Muscle of arm (tissue), 12 donors: ENCODE measurements around the gene SPOUT1. TPM values are rescaled to one million over a fixed set of nuclear protein-coding genes. Genes with fewer than 3 reads are reported as not detected.
"Not testable (repeated sequence)": the region's sequence is repeated elsewhere in the genome, so short reads cannot be mapped to it uniquely, and the experiment has no call there.

Experiments used
- DNase-seq: peaks from one replicate; pipeline ENCODE4 v3.0.0-alpha.2; 2013
- polyA plus RNA-seq, 12 donors: library from polyadenylated mRNA; unstranded; fragments of 120-200 nt; gene quantifications; one replicate each; pipeline ENCODE4 v1.2.1, GENCODE V29; 2013; ENCODE audit not compliant: insufficient read length in 12 of 12

Gene SPOUT1
- polyA plus RNA-seq, 12 donors, result 18.4 to 29.3 (median 26.7) TPM; not detected in 1

GRCh38 chr9:128818839-128819715 is 10.5 kb downstream of the SPOUT1 start:
- DNase-seq, result peak; percentile 23

- peak; percentile 99 for DNase-seq
Observed at GRCh38 chr9:128818099-128818838, 11.3 kb downstream of the SPOUT1 start, which contains the start of gene ENDOG. ENDOG (plus strand) TSS chr9:128818500; CDS start chr9:128818685, 185 bp downstream.

DNA sequence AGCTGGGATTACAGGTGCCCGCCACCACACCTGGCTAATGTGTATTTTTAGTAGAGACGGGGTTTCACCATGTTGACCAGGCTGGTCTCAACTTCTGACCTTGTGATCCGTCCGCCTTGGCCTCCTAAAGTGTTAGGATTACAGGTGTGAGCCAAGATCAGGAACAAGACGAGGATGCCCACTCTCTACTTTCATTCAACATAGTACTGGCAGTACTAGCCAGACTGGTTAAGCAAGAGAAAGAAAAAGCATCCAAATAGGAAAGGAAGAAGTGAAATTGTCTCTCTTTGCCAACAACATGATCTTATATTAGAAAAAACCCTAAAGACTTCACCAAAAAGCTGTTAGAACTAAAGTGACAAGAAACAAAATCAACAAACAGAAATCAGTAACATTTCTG is 18.7 kb downstream of the SPOUT1 start:
- no peak for DNase-seq

- no peak for DNase-seq
Observed at GRCh38 chr9:128809831-128810230, 19.8 kb downstream of the SPOUT1 start.

DNA sequence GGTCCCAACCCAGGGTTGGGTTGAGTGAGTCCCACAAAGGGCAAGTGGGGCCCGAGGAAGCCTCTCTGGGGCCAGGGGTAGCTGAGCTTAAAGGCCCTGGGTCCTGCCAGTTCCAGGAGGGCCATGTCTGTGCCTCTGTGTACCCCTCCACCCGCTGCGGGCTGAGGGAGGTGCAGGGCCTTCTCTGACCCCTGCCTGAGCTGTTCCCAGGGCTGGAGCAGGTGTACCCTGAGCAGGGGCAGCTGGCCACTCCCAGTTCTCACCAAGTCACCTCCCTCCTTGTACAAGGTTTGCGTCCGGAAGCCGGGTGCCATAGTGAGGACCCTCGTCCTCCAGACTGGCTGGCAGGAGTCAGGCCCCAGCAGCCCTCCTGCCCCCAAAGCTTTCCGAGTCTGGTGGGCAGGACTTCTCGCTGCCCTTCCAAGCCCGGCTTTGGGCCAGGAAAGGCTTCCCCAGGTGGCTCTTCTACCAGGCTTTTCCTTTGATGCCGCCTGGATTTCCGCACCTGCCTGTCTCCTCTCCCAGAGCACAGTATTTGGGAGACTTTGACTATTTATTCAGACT is 20.5 kb downstream of the SPOUT1 start:
- DNase-seq, result no peak

GRCh38 chr9:128808543-128808942 is 21.1 kb downstream of the SPOUT1 start:
- no peak for DNase-seq

- DNase-seq, result no peak
Observed at GRCh38 chr9:128807827-128808226, 21.8 kb downstream of the SPOUT1 start.

GRCh38 chr9:128805661-128806060 is 23.9 kb downstream of the SPOUT1 start:
- no peak for DNase-seq

GRCh38 chr9:128802482-128802881 is 27.1 kb downstream of the SPOUT1 start:
- no peak for DNase-seq

GRCh38 chr9:128800061-128800460 is 29.5 kb downstream of the SPOUT1 start:
- no peak for DNase-seq

DNA sequence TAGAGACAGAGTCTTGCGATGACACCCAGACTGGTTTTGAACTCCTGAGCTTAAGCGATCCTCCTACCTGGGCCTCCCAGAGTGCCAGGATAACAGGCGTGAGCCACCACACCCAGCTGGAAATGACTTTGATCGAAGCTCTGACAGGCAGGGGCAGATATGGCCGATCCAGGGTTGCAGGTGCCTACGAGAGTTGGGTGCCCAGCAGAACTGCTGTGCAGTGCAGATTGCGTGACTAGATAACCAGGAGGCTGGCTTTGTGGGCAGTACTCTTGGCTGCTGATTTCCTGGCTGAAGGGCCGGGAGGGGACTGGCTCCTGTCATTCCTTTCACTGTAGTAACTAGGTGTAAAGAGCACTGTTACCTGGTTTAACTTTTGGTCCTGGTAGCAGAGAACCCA is 30.7 kb downstream of the SPOUT1 start:
- no peak for DNase-seq

- not testable (repeated sequence) for DNase-seq
Observed at GRCh38 chr9:128794961-128795360, 34.6 kb downstream of the SPOUT1 start.

- no peak for DNase-seq
Observed at GRCh38 chr9:128792978-128793686, 36.5 kb downstream of the SPOUT1 start.

GRCh38 chr9:128792134-128792533 is 37.5 kb downstream of the SPOUT1 start:
- no peak for DNase-seq

DNA sequence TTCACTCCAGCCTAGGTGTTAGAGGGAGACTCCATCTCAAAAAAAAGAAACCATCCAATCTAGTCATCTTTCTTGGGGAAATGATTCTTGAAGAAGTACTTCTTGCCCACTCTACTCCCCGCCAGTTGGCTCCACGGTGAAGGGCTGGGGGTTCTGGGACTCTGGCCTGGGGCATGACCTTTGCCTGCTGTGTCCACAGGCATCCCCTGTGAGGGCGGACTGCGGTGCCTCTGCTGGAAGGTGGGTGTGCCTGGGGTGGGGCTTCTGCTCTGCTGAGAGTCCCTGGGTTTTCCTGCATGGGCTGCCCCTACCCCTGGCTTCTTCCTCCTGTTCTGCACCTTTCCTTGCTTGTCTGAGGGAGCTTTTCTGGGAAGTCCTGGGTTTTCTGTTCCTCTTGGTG is 39.1 kb downstream of the SPOUT1 start:
- no peak for DNase-seq

DNA sequence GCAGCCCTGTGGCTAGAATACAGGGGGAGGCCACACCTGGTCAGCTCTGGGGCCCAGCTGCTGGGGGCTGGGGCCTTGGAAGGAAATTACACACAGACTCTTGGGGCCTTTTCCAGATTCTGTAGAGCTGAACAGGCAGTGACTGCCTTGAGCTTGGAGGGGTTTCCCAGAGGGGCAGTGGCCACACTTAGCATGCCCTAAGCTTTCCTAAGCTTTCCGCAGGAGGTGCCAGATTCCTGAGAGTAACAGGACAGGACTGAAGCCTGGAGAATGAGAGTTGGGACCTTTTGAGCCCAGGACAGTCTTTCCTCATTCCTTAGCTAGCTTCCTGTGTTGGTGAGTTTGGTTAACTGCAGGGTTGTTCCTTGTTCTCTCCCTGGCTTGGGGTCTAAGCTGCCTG is 41.1 kb downstream of the SPOUT1 start:
- DNase-seq, result no peak

DNA sequence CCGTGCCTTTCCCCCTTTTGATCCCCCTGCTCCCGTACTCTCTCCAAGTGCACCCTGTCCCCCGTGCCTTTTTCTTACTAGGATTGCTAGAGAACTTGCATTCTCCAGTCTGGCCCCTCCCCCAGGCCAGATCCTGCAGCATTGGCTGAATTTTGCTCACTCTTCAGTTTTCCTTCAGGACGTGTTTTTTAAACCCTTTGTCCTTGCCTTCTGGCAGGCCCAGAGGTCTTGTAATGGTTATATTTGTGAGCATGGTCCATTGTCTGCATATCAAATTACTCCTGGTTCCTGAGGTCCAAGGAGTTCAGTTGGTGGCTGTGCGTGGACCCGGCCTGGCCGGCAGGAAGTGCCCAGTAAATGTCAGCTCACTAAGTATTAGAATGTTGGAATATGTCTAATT is 41.9 kb downstream of the SPOUT1 start:
- DNase-seq, result no peak

- DNase-seq, result peak; percentile 72
Observed at GRCh38 chr9:128786681-128787601, 42.7 kb downstream of the SPOUT1 start, which contains the start of gene TBC1D13. TBC1D13 (plus strand) TSS chr9:128787253; CDS start chr9:128787354, 101 bp downstream.

DNA sequence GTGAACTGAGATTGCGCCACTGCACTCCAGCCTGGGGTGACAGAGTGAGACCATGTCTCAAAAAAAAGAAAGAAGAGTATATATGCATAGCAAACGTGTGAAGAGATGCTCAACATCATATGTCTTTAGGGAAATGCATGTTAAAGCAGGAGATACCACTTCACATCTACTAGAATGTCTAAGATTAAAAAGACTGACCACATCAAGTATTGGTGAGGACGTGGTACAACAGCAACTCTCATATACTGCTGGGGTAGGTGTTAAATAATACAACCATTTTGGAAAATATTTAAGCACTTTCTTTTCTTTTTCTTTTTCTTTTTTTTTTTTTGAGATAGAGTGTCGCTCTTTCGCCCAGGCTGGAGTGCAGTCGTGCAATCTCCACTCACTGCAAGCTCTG is 44.2 kb downstream of the SPOUT1 start:
- DNase-seq, result no peak

GRCh38 chr9:128782669-128783068 is 46.9 kb downstream of the SPOUT1 start:
- DNase-seq, result no peak
